Raji (cell line): ENCODE results near the gene TEKTIP1.

Source experiments
- POLR2A ChIP-seq: IDR thresholded peaks from 2 replicates; pipeline ENCODE4 v1.6.1; 2011; ENCODE audit warnings: low read depth, low read length, control low read depth; ENCODE audit not compliant: insufficient read depth

TEKTIP1 gene

GRCh38 chr19:3503036-3503572 is 35.9 kb upstream of the TEKTIP1 start:
- no peak for TF ChIP-seq POLR2A

- no peak for TF ChIP-seq POLR2A
These were observed 34.2 kb upstream of the TEKTIP1 start for GRCh38 chr19:3504735-3505134.

- TF ChIP-seq POLR2A = peak; percentile 69
These were observed 33.2 kb upstream of the TEKTIP1 start, which contains the start of gene FZR1 for GRCh38 chr19:3505598-3506383. FZR1 (plus strand) TSS chr19:3506311; CDS start chr19:3522990, 16,679 bp downstream.

GRCh38 chr19:3506384-3507340 is 32.3 kb upstream of the TEKTIP1 start:
- TF ChIP-seq POLR2A = no peak

- no peak for TF ChIP-seq POLR2A
These were observed 31.4 kb upstream of the TEKTIP1 start for GRCh38 chr19:3507371-3508120.

- no peak for TF ChIP-seq POLR2A
These were observed 30.0 kb upstream of the TEKTIP1 start for GRCh38 chr19:3508771-3509535.

- no peak for TF ChIP-seq POLR2A
These were observed 29.4 kb upstream of the TEKTIP1 start for GRCh38 chr19:3509566-3509989.

GRCh38 chr19:3510727-3511126 is 28.2 kb upstream of the TEKTIP1 start:
- TF ChIP-seq POLR2A = no peak

- no peak for TF ChIP-seq POLR2A
These were observed 27.3 kb upstream of the TEKTIP1 start for GRCh38 chr19:3511506-3512251.

GRCh38 chr19:3512562-3513228 is 26.3 kb upstream of the TEKTIP1 start:
- no peak for TF ChIP-seq POLR2A

GRCh38 chr19:3513229-3514140 is 25.5 kb upstream of the TEKTIP1 start:
- no peak for TF ChIP-seq POLR2A

- no peak for TF ChIP-seq POLR2A
These were observed 24.0 kb upstream of the TEKTIP1 start for GRCh38 chr19:3514930-3515329.
